GM12891 (cell line): Measurements from ENCODE around the gene ZCCHC7.
"Not testable (repeated sequence)": the region's sequence is repeated elsewhere in the genome, so short reads cannot be mapped to it uniquely, and the experiment has no call there.

ENCODE experiments used
- DNase-seq: peaks from one replicate; pipeline ENCODE4 v3.0.0; 2011; ENCODE audit warnings: low spot score; ENCODE audit not compliant: insufficient read length
- FAIRE-seq: peaks from 2 replicates; lab custom pipeline; 2011; peaks lifted over from hg19 to GRCh38; lab: Jason Lieb, UNC
- PAX5 ChIP-seq: IDR thresholded peaks from 2 replicates; pipeline ENCODE4 v1.6.1; 2011; ENCODE audit warnings: low read length, moderate library complexity, mild to moderate bottlenecking; ENCODE audit not compliant: insufficient read depth, severe bottlenecking
- POLR2A ChIP-seq: IDR thresholded peaks from 2 replicates; pipeline ENCODE4 v1.6.1; 2011; ENCODE audit warnings: low read depth, low read length, control low read depth
- POLR2AphosphoS5 ChIP-seq: IDR thresholded peaks from 2 replicates; pipeline ENCODE4 v1.6.1; 2011; ENCODE audit warnings: low read depth, low read length, control low read depth
- POU2F2 ChIP-seq: IDR thresholded peaks from 2 replicates; pipeline ENCODE4 v1.6.1; 2011; ENCODE audit warnings: low read depth, mild to moderate bottlenecking, control low read depth, low read length, moderate library complexity
- SPI1 ChIP-seq: IDR thresholded peaks from 2 replicates; pipeline ENCODE4 v1.6.1; 2011; ENCODE audit warnings: low read depth, low read length, control low read depth
- TAF1 ChIP-seq: IDR thresholded peaks from 2 replicates; pipeline ENCODE4 v1.6.1; 2011; ENCODE audit warnings: low read depth, low read length, control low read depth

The ZCCHC7 gene

DNA sequence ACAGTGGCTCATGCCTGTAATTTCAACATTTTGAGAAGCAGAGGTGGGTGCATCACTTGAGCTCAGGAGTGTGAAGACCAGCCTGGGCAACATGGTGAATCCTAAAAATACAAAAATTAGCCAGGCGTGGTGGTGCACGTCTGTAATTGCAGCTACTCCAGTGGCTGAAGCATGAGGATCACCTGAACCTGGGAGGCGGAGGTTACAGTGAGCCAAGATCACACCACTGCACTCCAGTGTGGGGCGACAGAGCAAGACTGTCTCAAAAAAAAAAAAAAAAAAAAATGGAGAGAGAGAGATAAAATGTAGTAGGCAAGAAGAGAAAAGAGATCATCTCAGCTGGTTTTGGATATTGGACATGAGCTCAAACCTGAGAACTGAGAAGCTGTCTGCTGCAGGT is 23.7 kb upstream of the ZCCHC7 start:
- DNase-seq, result no peak
- FAIRE-seq, result no peak
- TF ChIP-seq POLR2AphosphoS5 (no peak), POLR2A (no peak), PAX5 (no peak), SPI1 (no peak), TAF1 (no peak), POU2F2 (no peak)

DNA sequence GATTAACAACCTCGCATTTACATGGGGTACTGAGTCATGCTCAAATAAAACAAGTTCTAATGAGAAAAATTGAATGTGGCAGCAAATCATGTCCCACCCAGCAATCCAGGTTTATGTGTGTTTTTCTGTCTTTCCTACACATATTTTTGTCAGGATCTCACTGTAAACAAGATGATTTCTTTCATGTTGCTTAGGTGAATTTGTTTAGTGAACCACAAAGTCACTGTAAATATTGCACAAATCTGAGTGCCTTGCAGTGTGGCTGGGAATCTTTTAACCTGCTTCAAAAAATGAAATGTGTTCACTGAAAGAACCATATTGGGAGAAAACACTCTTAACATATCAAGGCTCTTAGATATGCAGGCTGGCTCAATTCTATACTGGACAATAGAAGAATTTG is 23.1 kb upstream of the ZCCHC7 start:
- FAIRE-seq (no peak), DNase-seq (no peak)
- no peak for TF ChIP-seq TAF1
- TF ChIP-seq POLR2A, result no peak
- no peak for TF ChIP-seq SPI1
- no peak for TF ChIP-seq POU2F2
- no peak for TF ChIP-seq PAX5
- TF ChIP-seq POLR2AphosphoS5, result no peak

DNA sequence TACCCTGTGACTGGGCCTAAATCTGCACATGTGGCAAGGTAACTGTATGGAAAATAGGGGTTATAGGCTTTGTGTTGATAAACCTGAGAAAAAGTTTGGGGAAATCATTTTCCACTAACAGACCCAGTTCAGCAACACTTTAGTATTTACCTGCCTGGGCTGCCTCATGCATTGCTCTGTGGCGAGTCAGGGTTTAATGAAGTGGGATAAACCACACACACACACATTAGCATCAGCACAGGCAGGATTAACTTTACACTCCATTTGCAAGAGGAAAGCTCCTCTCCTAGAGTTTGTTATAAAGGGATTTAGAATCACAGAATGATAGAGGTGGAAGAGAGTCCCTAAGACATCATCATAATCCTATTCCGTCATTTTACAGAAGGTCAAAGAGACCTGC is 20.0 kb upstream of the ZCCHC7 start:
- FAIRE-seq (no peak), DNase-seq (no peak)
- TF ChIP-seq TAF1 (no peak), POU2F2 (no peak), PAX5 (no peak), SPI1 (no peak), POLR2A (no peak)

DNA sequence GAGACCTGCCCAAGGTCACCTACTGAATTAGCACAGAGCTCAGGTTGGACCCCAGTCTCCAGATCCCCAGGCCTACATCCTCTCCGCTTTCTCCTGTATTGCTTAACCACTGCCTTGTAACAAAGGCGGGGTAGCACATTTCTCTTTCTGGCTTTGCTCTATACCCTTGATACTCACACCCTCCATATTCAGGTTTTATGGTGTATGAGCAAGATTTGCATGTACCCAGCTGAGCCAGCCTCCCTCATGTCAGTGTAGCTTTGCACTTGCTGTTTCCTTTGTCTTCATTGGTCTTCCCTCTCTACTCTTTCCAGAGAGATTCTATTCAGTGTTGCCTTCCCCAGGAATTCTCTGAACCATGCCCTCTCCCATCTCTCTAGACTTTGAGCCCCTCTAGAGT is 19.6 kb upstream of the ZCCHC7 start:
- TF ChIP-seq SPI1 (no peak), PAX5 (no peak), POLR2AphosphoS5 (no peak), POLR2A (no peak), TAF1 (no peak)
- FAIRE-seq, result peak; percentile 87

DNA sequence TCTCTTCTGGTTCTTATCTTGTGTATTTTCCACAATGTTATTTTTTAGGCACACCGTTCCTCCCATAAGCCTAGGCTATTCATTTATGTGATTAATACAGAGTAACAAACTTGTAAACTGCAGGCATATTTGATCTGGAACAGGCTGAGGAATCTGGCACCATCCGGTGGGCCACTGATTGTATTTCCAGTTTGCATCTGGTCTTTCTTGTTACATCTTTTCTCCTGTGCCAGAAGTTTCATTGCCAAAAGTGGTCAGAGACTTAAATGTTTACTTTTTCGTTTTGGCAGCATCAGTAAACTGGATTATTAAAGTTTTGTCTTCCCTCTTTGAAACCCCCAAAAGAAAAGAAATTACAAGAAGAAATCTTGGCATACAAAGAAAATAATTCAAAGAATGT is 17.9 kb upstream of the ZCCHC7 start:
- FAIRE-seq (no peak), DNase-seq (no peak)
- TF ChIP-seq POLR2AphosphoS5 (no peak), POU2F2 (no peak), TAF1 (no peak), PAX5 (no peak), POLR2A (no peak)

More for the DNA sequence above, 19.6 kb upstream of the ZCCHC7 start:
- no peak for DNase-seq

DNA sequence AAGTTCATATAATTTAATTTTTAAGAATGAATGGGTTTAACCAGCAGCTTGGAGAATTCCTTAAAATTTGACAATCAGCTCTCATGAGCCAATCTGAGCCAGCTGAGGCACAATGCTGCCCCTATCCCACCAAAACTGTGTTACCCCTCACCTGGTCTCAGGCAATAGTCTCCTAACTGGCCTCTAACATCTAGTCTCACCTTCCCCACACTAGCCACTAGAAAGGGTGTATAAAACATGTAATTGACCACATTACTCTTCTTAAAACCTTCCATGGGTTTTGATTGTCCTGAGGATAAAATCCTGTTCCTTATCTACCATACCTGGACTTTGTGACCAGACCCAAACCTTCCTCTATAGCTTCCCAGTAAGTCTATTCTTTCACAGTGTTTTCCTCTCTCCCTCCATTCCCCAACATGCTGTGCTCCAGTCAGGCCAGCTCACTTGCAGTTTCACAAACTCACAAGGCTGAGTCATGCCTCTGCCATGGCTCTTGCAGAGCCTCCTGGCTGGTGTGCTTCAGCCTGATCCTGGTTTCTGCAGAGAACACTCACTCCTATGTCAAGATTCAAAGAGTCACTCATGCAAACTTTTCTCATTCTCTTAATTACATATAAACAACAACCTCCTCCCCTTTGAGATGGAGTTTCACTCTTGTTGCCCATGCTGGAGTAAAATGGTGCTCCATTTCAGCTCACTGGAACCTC is 16.0 kb upstream of the ZCCHC7 start:
- TF ChIP-seq POLR2A, result no peak
- no peak for TF ChIP-seq TAF1
- TF ChIP-seq POU2F2, result no peak
- no peak for TF ChIP-seq SPI1
- no peak for TF ChIP-seq PAX5
- TF ChIP-seq POLR2AphosphoS5, result no peak
- FAIRE-seq (peak; percentile 68), DNase-seq (no peak)

DNA sequence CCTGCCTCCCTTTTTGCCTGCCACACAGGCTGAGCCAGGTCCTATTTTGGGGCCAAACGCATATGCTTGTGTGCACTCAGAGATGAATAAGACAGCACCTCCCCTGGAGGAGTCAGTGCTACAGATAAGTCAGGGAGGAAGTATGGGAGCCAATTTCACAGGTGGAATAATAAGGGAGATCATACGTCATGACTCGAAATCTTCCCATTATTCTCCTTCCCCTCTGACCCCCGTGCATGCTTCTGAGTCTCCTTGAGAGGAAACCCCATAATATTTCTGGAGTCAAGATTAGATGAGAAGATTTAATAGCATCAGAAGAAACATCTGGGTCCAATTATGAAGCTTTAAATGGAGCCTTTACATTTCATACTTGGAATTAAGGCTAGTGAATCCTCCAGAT is 15.1 kb upstream of the ZCCHC7 start:
- DNase-seq (no peak), FAIRE-seq (no peak)
- no peak for TF ChIP-seq POU2F2
- TF ChIP-seq POLR2AphosphoS5, result no peak
- no peak for TF ChIP-seq POLR2A
- no peak for TF ChIP-seq PAX5
- TF ChIP-seq TAF1, result no peak
- no peak for TF ChIP-seq SPI1

DNA sequence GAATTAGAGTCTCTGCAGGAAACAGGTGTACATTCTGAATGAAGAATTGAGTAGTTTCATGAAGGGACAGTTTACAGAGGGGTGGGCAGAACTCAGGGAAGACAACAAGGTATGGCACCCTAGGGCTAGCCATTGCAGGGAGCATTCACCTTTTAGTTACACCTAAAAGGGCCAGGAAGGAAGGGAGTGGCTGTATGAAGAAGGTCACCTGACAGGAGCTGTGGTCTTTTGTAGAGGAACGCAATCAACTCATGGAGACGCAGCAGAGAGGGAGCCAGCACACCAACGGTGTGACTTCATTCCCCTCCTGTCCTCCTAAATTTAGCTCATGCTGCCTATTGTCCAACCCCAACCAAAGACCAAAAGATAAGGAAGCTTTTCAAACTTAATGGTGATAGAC is 12.7 kb upstream of the ZCCHC7 start:
- DNase-seq (no peak), FAIRE-seq (peak; percentile 69)
- TF ChIP-seq POU2F2, result no peak
- TF ChIP-seq POLR2AphosphoS5, result no peak
- TF ChIP-seq POLR2A, result no peak
- no peak for TF ChIP-seq SPI1
- no peak for TF ChIP-seq TAF1
- TF ChIP-seq PAX5, result no peak

DNA sequence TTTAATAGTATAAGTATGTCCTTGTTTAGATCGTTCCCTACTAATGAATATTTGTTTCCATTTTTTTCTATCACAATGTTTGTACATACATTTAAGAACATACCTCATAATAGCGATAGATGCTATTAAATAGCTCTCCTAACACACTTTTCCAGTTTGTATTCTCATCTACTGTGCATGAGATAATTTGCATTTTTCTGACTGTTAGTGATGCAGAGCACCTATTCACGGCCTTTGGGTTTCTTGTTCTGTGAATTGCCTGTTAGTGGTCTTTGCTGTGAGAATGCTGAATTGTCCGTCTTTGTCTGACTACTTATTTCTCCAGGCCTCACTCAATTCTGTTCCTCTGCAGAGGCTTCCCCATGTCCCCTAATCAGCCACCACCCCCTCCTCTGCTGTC is 5.9 kb upstream of the ZCCHC7 start:
- peak; percentile 97 for FAIRE-seq
- not testable (repeated sequence) for DNase-seq

DNA sequence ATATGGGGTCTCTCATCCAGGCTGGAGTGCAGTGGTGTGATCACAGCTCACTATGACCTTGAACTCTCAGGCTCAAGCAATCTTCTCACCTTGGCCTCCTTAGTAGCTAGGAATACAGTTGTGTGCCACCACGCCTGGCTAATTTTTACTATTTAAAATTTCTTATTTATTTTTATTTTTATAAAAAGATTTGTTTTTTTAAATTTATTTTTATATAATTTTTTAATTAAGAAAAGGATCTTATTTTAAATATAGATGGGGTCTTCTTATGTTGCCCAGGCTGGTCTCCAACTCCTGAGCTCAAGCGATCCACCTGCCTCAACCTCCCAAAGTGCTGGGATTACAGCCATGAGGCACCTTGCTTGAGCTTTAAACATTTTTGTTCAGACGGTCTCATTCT is 2.4 kb upstream of the ZCCHC7 start:
- DNase-seq, result no peak
- TF ChIP-seq POLR2AphosphoS5 (no peak), TAF1 (no peak), SPI1 (no peak), POLR2A (no peak), PAX5 (no peak), POU2F2 (no peak)
- FAIRE-seq, result no peak

DNA sequence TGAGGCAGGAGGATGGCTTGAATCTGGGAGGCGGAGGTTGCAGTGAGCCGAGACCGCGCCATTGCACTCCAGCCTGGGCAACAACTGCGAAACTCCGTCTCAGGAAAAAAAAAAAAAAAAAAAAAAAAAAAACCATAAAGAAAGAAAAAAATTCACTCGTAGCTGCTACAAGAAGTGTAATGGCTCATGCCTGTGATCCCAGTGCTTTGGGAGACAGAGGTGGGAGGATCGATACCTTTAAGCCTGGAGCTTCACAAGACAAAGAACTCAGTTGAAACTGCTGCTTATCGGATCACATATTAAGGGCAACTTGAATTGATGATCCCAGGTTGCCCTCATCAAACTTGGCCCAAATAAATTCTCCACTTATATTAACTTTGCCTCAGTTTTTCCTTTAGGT is 1.0 kb upstream of the ZCCHC7 start:
- FAIRE-seq, result no peak
- TF ChIP-seq SPI1 (no peak), POLR2A (no peak), POU2F2 (no peak)
- no peak for DNase-seq

DNA sequence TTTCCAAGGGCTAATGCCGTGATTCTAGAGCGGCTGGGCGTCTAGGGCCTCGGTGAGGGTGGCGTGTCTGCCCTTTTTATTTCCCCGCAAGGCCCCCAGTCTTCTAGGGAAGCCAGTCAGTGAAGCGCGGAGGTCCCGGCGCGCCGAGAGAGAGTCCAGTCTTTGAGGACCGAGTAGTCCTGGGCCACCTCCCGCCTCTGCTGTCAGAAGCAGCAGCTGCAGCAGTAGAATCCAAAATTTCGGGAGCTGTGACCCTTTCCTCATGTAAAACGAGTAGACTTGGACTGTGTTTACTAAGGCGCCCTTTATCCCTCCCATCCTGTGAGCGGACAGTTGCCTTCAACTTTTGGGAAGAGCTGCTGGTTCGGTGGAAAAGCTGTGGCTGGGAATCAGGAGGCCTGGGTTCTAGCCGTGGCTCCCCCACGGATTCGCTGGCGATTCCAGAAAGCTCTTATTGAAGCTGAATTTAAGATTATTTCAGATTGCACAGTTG is 515 bp downstream of the ZCCHC7 start:
- DNase-seq, FAIRE-seq: not testable (repeated sequence)
